HG02884 (cell line): ENCODE measurements around the gene SHROOM1.

Experiments used
- ATAC-seq: cut with Tn5 transposase; IDR thresholded peaks from one replicate; pipeline ENCODE4 v1.9.1; 2021; ENCODE audit warnings: mild to moderate bottlenecking, moderate library complexity; ENCODE audit not compliant: unreplicated experiment

SHROOM1 gene

DNA sequence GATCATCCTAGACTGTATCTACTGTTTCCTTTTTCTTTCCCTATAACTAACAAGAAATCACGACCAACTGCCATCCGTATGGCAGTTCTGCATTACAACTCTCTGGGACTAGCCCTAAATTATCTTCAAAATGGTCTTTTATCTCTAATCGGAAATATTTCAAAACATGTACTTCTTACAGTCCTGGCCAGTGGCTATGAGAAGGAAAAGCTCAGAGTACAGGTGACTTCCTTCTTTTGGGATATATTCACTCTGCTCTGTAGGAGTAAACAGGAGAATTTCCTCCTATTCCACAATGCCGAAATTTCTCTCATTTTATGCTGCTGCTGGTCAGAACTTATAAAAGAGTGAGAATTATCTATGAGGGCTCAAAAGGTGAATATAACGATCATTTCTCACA is 51.6 kb downstream of the SHROOM1 start:
- ATAC-seq, result no peak

DNA sequence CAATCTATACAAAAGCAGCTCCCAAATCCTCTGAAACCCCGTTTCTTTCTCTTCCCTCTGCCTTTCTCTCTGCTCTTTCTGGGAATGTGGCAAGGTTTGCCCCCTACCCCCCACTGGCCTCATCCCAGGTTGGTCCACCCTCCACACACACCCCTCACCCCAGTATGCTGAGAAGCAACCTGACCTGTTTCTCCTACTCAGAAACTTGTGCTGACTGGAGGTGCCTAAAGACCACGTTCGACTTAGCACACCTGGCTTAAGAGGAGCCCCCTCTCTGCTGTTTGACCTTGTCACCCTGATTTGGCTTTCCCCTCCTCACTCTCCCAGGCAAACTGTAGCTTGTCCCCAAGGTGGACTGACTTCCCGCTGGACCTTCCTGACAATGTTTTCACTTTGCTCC is 52.3 kb downstream of the SHROOM1 start:
- no peak for ATAC-seq

GRCh38 chr5:132777209-132778069 is 53.0 kb downstream of the SHROOM1 start, which contains the start of gene SEPTIN8:
Gene SEPTIN8 (minus strand): TSS chr5:132777239. CDS start chr5:132777137, 102 bp downstream.
- ATAC-seq, result no peak

GRCh38 chr5:132776938-132777208 is 53.6 kb downstream of the SHROOM1 start:
- no peak for ATAC-seq

- no peak for ATAC-seq
Observed at GRCh38 chr5:132776131-132776937, 54.1 kb downstream of the SHROOM1 start.

GRCh38 chr5:132775476-132775961 is 54.9 kb downstream of the SHROOM1 start:
- ATAC-seq, result no peak

DNA sequence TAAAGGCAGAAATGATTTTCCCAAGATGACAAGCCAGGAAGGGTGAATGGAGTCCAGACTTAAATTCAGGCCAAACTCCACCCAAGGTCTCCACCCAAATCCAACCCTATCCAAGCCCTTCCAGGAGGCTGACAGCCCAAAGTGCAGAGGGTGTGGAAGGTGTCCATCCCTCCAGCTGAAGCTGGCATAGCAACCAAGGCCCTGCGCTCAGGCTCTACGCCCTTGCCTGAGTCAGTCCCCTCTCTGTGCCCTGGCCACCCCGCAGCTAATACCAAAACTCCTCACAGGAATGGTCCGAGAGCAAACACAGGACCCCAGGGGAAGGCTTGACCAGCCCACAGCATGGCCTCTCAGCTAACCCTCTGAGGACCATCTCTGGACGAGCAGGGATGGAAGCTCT is 55.6 kb downstream of the SHROOM1 start:
- no peak for ATAC-seq

DNA sequence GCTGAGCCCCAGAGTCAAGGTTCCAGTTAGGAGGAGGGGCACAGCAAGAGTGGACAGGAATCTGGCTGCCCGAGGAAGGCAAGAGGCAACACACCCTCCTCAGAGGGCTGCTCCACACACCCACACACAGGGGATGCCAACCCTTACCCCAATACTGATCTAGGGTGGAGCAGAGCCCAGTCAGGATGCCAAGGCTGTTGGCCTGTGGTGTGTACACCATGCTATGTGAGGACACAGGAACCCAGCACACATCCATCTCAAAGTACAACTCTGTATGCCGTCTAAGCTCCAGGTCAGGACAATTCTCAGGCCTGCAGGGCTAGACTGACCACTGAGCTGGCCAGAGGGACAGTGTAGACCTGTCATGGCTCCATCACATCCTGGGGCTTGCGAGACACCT is 56.0 kb downstream of the SHROOM1 start:
- no peak for ATAC-seq

- no peak for ATAC-seq
Observed at GRCh38 chr5:132773601-132774355, 56.7 kb downstream of the SHROOM1 start.

DNA sequence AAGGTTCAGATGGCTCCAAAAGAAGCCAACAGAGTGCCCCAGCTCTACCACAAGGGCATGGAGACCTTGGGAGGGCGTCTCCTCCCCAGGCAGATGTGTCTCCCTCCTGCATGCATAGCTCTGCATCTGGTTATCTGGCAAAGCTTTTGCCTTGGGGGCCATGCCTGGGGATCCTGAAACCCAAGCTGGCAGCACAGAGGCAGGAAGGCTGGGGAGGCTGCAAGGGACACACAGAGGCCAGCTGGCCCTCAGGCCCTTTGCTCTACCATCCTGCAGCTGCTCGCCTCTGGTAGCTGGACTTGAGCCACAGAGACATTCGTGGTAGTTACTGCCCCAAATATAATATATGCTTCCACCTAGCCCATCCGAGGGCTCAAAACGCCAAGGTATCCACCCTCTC is 57.3 kb downstream of the SHROOM1 start:
- no peak for ATAC-seq

DNA sequence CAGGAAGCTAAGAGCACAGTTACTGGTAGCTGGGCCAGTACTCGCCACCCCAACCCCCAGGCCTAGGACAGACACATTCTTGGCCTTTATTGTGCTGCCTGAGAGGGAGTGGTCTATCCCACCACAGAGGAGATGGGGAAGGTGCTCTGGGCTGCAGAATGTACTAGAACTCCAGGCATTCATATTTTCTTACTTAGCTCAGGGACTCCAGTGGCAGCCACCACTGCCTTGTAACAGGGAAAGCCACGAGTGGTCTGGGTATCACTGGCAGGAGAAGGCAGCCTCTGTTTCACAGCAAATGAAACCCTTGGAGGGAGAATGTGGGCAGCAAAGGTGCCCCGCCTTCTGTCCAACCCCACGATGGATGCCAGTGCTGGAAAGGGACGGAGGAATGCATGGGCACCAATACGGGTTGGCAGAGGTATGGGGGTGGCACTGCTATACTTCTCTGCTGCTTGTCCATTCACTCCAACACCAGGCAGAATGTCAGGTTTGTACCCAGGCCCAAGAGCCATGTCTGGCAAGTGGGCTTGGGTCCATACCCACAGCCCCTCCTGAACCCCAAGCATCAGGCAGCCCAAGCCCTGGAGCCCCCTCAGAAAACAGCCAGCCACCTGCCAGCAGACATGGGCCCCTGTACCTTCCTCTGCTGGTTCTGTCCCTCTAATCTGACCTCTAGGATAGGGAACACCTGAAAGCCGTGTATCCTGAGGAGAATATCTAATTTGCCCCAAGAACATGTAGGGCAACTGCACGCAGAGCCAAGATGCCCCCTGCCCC is 58.0 kb downstream of the SHROOM1 start:
- ATAC-seq, result no peak
